B cell (primary cell): ENCODE data around the gene GMCL2. TPM values are rescaled to one million over a fixed set of nuclear protein-coding genes. Genes with fewer than 3 reads are reported as not detected.

ENCODE experiments used
- ATAC-seq: fragments of 200-7000 bp; cut with Tn5 transposase; one replicate; pipeline ENCODE4 v1.10.0; 2021; ENCODE audit warnings: low read depth, mild to moderate bottlenecking, moderate number of reproducible peaks, moderate library complexity
- CTCF ChIA-PET: fragments of 350-600 bp; sonication (Branson Sonifier 250); formaldehyde crosslinking; loops from one replicate; lab custom pipeline; 2021; ENCODE audit warnings: antibody characterized with exemption, inconsistent platforms; lab: Charles Lee
- POLR2A ChIA-PET: fragments of 350-600 bp; sonication (Branson Sonifier 250); formaldehyde crosslinking; loops from one replicate; lab custom pipeline; 2021; ENCODE audit warnings: antibody characterized with exemption; lab: Charles Lee
- DNase-seq: peaks from one replicate; pipeline ENCODE4 v3.0.0; 2013
- H2AFZ ChIP-seq: 2 replicates; pipeline ENCODE4 v1.6.1; 2012; ENCODE audit warnings: mild to moderate bottlenecking, low read depth, low read length; ENCODE audit not compliant: insufficient read depth, poor library complexity, severe bottlenecking
- H3K27ac ChIP-seq, 2 donors: 1 replicate in 1 of 2; 2 replicates in 1 of 2; pipeline ENCODE4 v1.5.1; 2012 to 2013; ENCODE audit warnings: low read length in 2 of 2, mild to moderate bottlenecking in 2 of 2, moderate library complexity in 1 of 2
- H3K27me3 ChIP-seq, 4 experiments: fragments of 200-600 bp in 1 of 4; sonication (generic) in 1 of 4; replicated peaks in 1 of 4; 1 replicate in 2 of 4; 2 replicates in 2 of 4; pipeline versions ENCODE4 v1.6.1 to v1.7.0; 2013 to 2016; ENCODE audit warnings: low read length in 3 of 4, mild to moderate bottlenecking in 2 of 4, mixed read lengths in 1 of 4, moderate library complexity in 1 of 4; ENCODE audit not compliant: insufficient read depth in 4 of 4, control insufficient read depth in 3 of 4; ENCODE audit errors: control extremely low read depth in 1 of 4
- H3K36me3 ChIP-seq, 2 experiments: replicated peaks in 1 of 2; 1 replicate in 1 of 2; 2 replicates in 1 of 2; pipeline versions ENCODE4 v1.6.1 to v1.7.1; 2013; ENCODE audit warnings: low read length in 1 of 2; ENCODE audit not compliant: insufficient read depth in 2 of 2, control insufficient read depth in 1 of 2; ENCODE audit errors: control extremely low read depth in 1 of 2, extremely low read depth in 1 of 2
- H3K4me1 ChIP-seq, 2 donors: fragments of 200-600 bp in 1 of 2; sonication (generic) in 1 of 2; 1 replicate in 1 of 2; 2 replicates in 1 of 2; pipeline versions ENCODE4 v1.5.1 to v1.6.1; 2013 to 2017; ENCODE audit warnings: low read length in 2 of 2; ENCODE audit not compliant: control insufficient read depth in 2 of 2, insufficient read depth in 2 of 2
- H3K4me2 ChIP-seq: replicated peaks from 2 replicates; pipeline ENCODE3; 2012; ENCODE audit warnings: mild to moderate bottlenecking, low read depth, low read length; ENCODE audit not compliant: poor library complexity, severe bottlenecking
- H3K4me3 ChIP-seq, 5 experiments: fragments of 200-600 bp in 1 of 5; sonication (generic) in 1 of 5; 1 replicate in 3 of 5; 2 replicates in 2 of 5; pipeline versions ENCODE4 v1.5.1 to v1.7.0; 2011 to 2016; ENCODE audit warnings: low read length in 4 of 5, mild to moderate bottlenecking in 4 of 5, low read depth in 2 of 5, control low read depth in 1 of 5, moderate library complexity in 1 of 5; ENCODE audit not compliant: insufficient read depth in 1 of 5; ENCODE audit errors: control extremely low read depth in 1 of 5, extremely low read depth in 1 of 5
- H3K79me2 ChIP-seq: fragments of 200-600 bp; sonication (generic); one replicate; pipeline ENCODE4 v1.6.0; 2016; ENCODE audit warnings: low read length; ENCODE audit not compliant: control insufficient read depth, insufficient read depth
- H3K9ac ChIP-seq: fragments of 200-600 bp; sonication (generic); 2 replicates; pipeline ENCODE4 v1.6.1; 2017; ENCODE audit warnings: mild to moderate bottlenecking, low read length, moderate library complexity
- H3K9me3 ChIP-seq, 3 donors: one replicate each; pipeline versions ENCODE4 v1.6.1 to v1.7.1; 2013; ENCODE audit warnings: low read length in 2 of 3; ENCODE audit not compliant: control insufficient read depth in 2 of 3, insufficient read depth in 1 of 3; ENCODE audit errors: control extremely low read depth in 1 of 3
- H4K20me1 ChIP-seq: 2 replicates; pipeline ENCODE4 v1.6.0; 2012; ENCODE audit warnings: mild to moderate bottlenecking, low read length; ENCODE audit not compliant: insufficient read depth, control insufficient read depth, poor library complexity, severe bottlenecking
- H3K27ac Mint-ChIP-seq: one replicate; pipeline ENCODE4 v1.8.0; 2021; ENCODE audit warnings: mixed read lengths
- H3K27me3 Mint-ChIP-seq: one replicate; pipeline ENCODE4 v1.8.0; 2021; ENCODE audit warnings: mixed read lengths
- H3K4me1 Mint-ChIP-seq: one replicate; pipeline ENCODE4 v1.8.0; 2021; ENCODE audit warnings: mixed read lengths
- H3K4me3 Mint-ChIP-seq: one replicate; pipeline ENCODE4 v1.8.0; 2021; ENCODE audit warnings: mixed read lengths
- H3K9me3 Mint-ChIP-seq: one replicate; pipeline ENCODE4 v1.8.0; 2022; ENCODE audit warnings: mixed read lengths; ENCODE audit not compliant: insufficient read depth
- EZH2 ChIP-seq: IDR thresholded peaks from 2 replicates; pipeline ENCODE4 v1.6.1; 2012; ENCODE audit warnings: borderline replicate concordance, low read depth, mild to moderate bottlenecking, moderate library complexity, low read length; ENCODE audit not compliant: insufficient read depth, poor library complexity, severe bottlenecking
- WGBS: methylation state at CpG from one replicate; pipeline ENCODE4 v1.1.5; 2013; ENCODE audit warnings: missing lambda C conversion rate; ENCODE audit not compliant: insufficient coverage; 5-methylcytosine and 5-hydroxymethylcytosine counted together
- intact Hi-C: fragments of 100-400 bp; cut with micrococcal nuclease; formaldehyde crosslinking; loops from one replicate; pipeline ENCODE4 v1.10.0; 2022
- polyA plus RNA-seq: library from polyadenylated mRNA; depleted of rRNA; stranded (reverse); fragments of >200 nt; gene quantifications from 2 replicates; pipeline ENCODE4 v1.2.3, GENCODE V29; 2012
- total RNA-seq, 2 donors: library from RNA; stranded (reverse); fragments of 120-200 nt in 1 of 2; gene quantifications; 1 replicate in 1 of 2; 2 replicates in 1 of 2; pipeline versions ENCODE4 v1.2.3 to v1.2.4, GENCODE V29; 2013 to 2022
- TF ChIP-seq, protein P1 (sequence below): fragments of 200-600 bp; IDR thresholded peaks from one replicate; pipeline ENCODE4 v1.8.0; 2022; ENCODE audit warnings: antibody characterized with exemption, mild to moderate bottlenecking

The GMCL2 gene
- total and polyA plus RNA-seq, 2 donors (not counting 1 experiment from before 2014, with no cell fraction given), result not detected

- H3K27me3 Mint-ChIP-seq, result peaks cover 29% of the 10 kb centered on the region
- H3K9me3 ChIP-seq, result no peaks in the 10 kb centered on the region
- H3K4me2 ChIP-seq, result no peak overlapping the region
- H3K4me1 ChIP-seq, result no peaks in the 10 kb centered on the region
- H2AFZ ChIP-seq, result no peak overlapping the region
- no peak overlapping the region for H3K4me3 Mint-ChIP-seq
- CTCF ChIA-PET, result no interaction called here
- 7% methylated on average over 6 of the region's 7 CpGs for WGBS
- DNase-seq (no peak), ATAC-seq (no peak)
- TF ChIP-seq, protein P1, sequence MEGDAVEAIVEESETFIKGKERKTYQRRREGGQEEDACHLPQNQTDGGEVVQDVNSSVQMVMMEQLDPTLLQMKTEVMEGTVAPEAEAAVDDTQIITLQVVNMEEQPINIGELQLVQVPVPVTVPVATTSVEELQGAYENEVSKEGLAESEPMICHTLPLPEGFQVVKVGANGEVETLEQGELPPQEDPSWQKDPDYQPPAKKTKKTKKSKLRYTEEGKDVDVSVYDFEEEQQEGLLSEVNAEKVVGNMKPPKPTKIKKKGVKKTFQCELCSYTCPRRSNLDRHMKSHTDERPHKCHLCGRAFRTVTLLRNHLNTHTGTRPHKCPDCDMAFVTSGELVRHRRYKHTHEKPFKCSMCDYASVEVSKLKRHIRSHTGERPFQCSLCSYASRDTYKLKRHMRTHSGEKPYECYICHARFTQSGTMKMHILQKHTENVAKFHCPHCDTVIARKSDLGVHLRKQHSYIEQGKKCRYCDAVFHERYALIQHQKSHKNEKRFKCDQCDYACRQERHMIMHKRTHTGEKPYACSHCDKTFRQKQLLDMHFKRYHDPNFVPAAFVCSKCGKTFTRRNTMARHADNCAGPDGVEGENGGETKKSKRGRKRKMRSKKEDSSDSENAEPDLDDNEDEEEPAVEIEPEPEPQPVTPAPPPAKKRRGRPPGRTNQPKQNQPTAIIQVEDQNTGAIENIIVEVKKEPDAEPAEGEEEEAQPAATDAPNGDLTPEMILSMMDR, result no peak
- no peak for TF ChIP-seq EZH2
- no peak overlapping the region for H3K9ac ChIP-seq
- peaks cover 0 to 18% (median 5%) of the 10 kb centered on the region in 4 experiments for H3K27me3 ChIP-seq
- H3K27ac Mint-ChIP-seq, result no peak overlapping the region
- H3K27ac ChIP-seq, result no peak overlapping the region
- no peak overlapping the region for H3K4me3 ChIP-seq
- H3K79me2 ChIP-seq, result no peaks in the 10 kb centered on the region
- H3K4me1 Mint-ChIP-seq, result no peaks in the 10 kb centered on the region
- H4K20me1 ChIP-seq, result no peaks in the 10 kb centered on the region
- POLR2A ChIA-PET, result no interaction called here
- H3K9me3 Mint-ChIP-seq, result no peaks in the 10 kb centered on the region
- intact Hi-C loops, result no loop called here
- H3K36me3 ChIP-seq, result no peaks in the 10 kb centered on the region
These were observed 6.9 kb upstream of the GMCL2 start for GRCh38 chr5:178194026-178194425.

- H3K4me1 Mint-ChIP-seq, result no peaks in the 10 kb centered on the region
- Histone ChIP-seq H2AFZ (no peak overlapping the region), H4K20me1 (no peaks in the 10 kb centered on the region), H3K27me3 (peaks cover 0 to 18% (median 5%) of the 10 kb centered on the region in 4 experiments), H3K4me3 (no peak overlapping the region), H3K27ac (no peak overlapping the region), H3K79me2 (no peaks in the 10 kb centered on the region), H3K9me3 (no peaks in the 10 kb centered on the region), H3K9ac (no peak overlapping the region), H3K4me1 (no peaks in the 10 kb centered on the region), H3K4me2 (no peak overlapping the region), H3K36me3 (no peaks in the 10 kb centered on the region)
- POLR2A ChIA-PET, result no interaction called here
- ATAC-seq, result no peak
- TF ChIP-seq EZH2, result no peak
- TF ChIP-seq, protein P1, result no peak
- peak overlapping the region; percentile 4 for H3K27ac Mint-ChIP-seq
- no peak overlapping the region for H3K4me3 Mint-ChIP-seq
- H3K9me3 Mint-ChIP-seq, result no peaks in the 10 kb centered on the region
- DNase-seq, result no peak
- WGBS, result 53% methylated on average over 7 of the region's 8 CpGs
- intact Hi-C loops, result no loop called here
- peaks cover 36% of the 10 kb centered on the region for H3K27me3 Mint-ChIP-seq
- CTCF ChIA-PET, result no interaction called here
These were observed 6.2 kb upstream of the GMCL2 start for GRCh38 chr5:178193251-178193809.
